NCI-H2171 treated with DMSO at 0.1 percent for 48 hours (cell line): ENCODE results near the gene TMEM229B.

Experiments
- DNase-seq: peaks from one replicate; lab custom pipeline; 2025; lab: John Stamatoyannopoulos, UW

The TMEM229B gene

DNA sequence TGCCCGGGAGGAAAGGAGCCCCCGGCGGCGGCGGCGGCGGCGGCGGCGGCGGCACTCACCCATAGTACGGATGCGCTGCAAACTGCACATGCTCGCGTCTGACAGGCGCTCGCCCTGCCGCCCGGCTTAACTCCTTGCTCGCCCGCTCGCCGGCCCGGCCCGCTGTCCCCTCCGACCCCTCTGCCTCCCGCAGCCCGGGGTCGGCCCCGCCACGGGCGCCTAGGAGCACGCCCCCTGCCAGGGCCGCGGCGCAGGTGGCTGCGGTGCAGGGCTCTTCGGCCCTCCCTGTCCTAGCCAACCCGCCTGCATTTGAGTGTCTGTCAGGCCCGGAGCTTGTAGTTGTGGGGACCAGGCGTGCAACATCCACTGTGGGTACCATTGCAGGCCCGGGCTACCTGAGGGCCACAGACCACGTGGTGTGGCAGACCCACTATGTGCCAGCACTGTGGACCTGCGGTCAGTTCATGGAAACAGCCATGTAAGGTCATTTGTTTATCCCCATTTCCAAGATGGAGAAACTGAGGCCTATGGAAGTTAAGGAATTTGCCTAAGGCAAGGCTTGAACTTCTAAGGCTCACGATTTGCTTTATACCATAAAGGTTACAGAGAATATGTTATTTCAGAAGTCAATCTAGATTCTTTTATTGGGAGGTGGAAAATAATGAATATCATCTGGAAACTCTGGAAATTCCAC is 27.0 kb upstream of the TMEM229B start:
- peak; percentile 40 for DNase-seq

DNA sequence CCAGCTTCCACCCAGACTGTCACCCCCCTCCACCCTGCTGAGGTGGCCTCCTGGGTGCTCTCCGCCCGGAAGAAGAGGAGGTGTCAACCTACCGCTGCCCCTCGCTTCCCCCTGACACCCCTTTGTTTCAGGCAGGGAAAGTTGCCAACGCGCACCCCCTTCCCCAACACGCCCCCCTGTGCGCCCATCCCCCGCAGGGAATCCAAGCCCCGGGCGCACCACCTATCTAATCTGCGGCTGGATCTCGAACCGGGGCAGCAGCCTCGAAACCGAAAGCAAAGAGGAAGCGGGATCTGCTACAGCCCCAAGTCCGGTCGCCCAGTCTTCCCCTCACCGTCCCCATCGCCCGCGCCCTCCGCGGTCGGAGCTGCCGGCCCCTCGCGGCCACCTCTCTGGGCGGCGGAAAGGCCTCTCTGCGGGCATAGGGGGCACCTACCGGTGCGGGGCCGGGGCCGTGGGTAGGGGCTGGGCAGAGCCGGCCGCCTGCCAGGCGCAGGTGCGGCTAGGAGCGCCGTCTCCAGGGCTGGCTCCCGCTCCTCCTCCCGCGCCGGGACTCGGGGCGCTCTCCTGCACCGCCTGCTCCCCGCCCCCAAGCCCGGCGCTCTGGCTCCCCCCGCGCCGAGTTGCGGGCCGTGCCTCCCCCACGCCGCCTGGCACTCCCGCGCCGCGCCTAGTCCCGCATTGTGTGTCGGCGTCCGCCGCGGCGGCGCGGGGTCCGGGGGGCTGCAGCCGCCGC is 26.3 kb upstream of the TMEM229B start:
- peak; percentile 40 for DNase-seq

DNA sequence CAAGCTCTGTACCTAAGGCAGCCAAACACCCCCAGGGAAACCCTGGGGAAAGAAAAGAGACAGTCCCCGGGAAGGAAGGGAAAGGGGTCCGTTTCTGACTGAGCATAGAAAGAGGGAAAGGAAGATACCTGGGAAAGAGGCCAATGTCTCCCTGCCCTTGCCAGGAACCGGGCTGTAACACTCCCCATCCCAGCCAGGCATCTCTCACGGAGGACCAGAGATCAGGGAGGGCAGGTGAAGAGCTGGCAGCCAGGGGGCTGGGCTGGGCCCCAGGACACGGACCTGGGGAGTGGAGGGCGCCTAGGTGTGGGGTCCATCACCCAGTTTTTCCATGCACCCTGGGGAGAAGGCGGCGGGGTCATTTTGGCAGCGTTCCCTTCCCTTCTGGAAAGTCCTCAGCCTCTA is 25.7 kb upstream of the TMEM229B start:
- DNase-seq, result no peak

DNA sequence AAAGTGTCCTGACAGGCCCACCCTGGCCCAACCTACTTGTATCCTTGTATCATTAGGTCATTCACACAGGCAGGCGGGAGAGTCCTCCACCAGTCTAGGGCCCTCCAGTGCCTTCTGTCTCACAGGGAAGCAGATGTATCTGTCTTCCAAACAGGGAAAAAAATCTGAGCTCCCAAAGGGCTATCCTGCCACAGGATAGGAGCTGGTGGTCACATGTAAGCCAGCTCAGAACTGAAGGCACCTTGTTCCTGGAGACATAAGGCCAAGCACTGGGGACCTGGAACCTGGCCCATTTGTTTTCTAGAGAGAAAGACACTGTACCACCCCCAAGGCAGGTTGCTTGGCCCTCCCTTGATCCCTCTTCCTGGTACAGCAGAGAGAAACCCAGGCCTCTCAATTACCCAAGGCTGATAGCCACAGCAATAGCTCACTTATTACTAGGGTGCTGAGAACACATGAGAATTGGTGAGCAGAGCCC is 25.1 kb upstream of the TMEM229B start:
- DNase-seq, result peak; percentile 91

DNA sequence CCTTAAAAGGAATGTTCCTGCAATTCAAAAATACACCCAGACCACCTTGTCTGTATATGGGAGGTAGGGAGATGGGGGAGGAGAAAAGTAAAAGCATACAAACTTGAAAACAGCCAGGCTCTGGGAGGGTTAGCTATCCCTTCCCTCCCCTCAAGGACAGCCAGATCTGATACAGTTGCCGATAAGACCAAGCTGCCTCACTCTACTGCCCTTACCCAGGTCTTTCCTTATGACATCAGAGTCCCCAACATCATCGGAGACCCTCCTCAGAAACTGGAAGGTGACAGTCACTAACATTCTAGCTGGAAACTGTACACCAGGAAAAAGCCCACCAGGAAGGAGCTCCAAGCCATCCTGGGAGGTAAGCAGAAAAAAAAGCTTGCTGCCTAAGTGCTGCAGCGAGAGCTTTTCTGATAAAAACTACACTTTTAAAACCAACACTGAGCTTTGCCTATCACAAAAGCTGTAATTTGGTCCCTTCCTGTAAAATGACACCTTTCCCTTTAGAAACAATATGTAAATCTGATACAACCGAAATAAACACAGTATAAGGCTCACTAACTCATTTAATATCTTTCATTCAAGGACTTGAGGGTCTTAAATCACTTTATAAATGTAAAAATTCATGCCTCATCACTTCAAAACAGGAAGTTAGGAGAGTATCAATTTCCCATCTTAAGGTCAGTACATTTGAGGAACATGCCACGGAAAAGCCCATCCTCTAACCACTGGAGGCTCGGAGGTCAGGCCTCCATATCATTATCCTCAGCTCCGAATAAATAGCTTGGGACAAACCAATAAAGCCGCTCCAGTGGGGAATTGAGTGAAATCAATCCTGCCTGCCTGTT is 24.2 kb upstream of the TMEM229B start:
- DNase-seq, result no peak

DNA sequence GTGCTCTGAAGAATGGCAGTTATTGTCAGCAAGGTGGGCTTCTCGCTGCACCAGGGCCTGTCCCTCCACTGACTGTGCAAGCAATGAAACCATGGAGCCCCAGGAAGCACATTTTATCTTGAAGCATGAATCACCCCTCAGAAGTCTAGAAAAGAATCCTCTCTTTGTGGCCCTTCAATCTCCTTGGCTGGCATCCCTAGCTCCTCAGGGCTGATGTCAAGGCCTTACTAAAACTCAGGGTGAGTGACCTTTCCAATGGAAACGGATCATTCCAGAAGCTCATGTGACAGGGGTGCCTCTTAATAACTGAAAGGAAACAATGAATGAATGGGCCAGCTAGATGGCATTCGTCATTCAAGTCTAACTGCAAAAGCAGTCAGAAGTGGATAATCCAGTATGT is 22.3 kb upstream of the TMEM229B start:
- no peak for DNase-seq

DNA sequence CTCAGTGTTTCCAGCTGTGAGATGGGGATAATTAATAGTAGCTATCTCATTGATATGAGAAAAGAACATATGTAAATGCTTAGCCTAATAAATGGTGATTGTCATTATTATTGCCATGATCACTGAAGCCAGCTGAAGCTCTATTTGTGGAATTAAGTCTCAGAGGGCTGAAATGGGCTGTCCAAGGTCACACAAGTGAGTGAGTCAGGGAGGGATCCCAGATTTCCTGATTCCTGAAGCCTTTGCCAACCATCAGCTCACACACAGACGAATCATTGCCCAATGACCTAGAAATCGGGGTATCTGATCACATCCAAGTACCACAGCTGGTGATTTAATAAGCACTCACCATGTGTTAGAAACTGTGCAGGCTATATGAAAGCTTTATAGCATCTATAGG is 21.6 kb upstream of the TMEM229B start:
- no peak for DNase-seq

DNA sequence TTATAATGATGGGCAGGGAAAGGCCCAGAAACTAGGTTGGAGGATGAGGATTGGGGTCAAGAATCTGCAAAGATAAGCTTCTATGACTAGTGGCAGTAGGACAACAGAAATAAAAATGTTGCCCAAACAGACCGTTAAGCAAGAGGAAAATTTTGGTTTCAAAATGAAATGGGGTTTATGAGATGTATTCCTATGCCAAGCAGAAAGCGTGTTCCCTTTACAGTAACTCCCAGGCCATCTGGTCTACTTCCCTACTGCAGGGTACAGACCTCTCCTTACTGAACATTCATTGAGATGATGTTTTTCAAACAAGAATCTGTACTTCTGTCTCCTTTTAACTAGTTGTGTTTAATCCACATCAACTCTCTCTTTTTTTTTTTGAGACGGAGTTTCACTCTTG is 20.4 kb upstream of the TMEM229B start:
- no peak for DNase-seq

DNA sequence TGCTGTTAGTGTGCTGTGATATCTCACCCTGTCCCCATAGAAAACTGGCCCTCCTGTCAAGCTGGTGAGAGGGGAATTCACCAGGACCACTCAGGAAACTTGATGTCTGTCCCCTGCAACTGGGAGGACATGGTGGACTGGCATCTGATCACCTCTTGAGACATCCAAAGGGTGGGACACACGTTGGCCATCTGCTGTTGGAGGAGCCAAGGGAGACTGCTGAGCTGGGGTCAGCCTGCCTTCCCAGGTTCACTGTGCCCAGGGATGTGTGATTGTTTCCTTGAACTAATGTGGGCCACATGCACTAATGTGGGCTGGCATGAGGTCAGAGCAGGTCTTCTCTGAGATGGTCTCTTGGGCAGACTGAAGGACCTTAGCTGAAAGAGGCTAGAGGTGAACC is 16.7 kb upstream of the TMEM229B start:
- no peak for DNase-seq

DNA sequence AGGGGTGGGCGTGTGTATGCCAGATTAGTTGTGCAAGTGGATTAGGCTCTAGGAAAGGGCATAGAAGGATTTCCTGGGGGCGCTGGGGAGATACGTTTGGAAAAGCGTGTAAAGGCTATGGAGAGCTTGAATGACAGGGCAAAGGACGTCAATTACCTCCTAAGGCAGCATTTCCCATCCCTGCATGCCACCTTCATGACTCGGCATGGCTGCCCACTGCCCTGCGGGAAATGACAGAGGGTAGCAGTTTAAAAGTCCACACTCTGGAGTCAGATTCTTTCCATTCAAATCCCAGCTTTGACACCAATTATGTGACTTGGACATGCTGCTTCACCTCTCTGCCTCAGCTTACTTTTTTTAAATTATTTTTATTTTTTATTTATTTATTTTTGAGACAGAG is 14.8 kb upstream of the TMEM229B start:
- no peak for DNase-seq

DNA sequence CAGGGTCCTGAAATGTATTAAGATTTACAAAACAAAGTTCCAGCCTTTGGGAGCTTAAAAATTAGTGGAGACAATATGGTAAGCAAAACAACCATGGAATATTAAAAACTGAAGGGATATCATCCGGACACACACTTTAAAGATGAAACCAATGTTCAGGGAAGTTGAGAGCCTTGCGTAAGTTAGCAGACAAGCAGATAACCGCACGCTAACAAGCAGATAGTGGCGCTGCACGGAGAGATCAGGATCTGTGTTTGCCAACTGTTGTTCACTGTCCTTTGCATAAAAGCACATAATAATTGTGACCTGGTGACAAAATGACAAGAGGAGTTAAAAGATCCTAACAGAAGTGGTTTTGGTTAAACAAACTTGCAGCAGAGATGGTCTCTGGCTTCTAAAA is 14.3 kb upstream of the TMEM229B start:
- no peak for DNase-seq

DNA sequence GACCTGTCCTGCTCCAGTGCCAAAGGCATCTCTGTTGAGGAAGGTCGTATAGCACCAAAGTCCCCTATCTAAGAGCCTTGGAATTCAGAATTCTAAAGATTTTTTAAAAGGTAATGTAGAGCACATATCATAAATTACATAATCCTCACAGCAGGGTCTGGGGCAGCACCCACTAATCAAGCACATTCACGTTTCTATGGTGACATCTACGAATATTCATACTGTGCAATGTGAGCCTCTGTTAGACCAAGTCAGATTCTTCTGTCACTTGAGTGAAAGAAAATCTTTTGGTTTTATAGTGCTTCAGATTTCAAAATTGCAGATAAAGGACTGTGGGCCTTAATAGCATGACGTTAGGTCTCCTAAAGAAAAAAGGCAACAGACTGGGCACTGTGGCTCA is 13.1 kb upstream of the TMEM229B start:
- no peak for DNase-seq

DNA sequence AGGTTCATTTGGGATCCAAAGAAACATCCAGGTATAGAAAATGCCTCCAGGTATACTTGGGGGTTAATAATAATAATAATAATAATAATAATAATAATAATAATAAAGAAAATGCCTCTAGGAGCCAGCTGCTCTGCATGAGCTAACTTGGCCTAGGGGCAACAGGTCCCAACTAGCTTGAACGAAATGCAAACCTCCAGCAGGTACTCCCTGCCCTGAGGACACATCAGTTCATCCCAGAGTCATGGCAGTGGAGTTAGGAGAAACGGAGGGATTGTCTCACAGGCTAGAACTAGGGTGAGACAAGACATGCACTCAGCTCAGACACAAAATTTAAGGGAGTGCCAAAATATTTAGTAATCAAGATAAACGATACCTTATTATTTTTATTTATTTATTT is 12.5 kb upstream of the TMEM229B start:
- DNase-seq, result no peak

DNA sequence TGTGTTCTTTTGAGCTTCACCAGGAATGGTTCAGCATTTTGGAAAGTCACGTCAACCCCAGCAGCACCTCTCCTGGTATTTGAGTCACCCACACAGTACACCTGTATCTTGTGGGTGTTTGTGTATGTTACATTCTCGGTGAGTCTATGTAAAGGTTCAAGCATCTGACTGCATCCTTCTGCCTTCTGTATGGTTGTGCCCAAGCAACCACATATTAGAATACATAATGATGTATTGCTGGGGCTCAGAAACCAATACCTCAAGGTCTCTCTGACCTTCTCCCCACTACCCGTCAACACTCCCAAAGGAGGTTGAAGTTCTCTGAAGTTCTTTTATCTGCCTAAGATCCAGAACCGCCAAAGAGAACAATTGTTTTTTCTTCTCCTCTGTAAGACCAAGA is 9.2 kb upstream of the TMEM229B start:
- DNase-seq, result no peak

DNA sequence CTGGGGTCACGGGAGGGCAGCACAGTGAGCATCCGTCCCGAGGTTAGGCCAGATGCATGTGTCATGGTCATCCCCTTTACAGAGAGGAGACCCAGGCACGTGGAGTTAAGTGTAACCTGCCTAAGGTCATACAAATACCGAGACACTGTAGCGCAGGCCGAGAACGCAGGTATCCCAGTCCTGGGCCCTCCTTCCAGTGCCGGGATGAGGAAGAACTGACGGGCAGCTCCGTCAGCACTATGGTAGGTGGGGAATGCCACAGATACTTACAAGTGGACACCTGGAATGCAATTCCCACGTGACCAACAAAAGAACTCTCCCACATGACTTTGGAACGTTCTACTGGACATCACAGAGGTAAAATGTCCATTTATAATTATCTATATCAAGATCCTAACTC is 8.7 kb upstream of the TMEM229B start:
- DNase-seq, result no peak

DNA sequence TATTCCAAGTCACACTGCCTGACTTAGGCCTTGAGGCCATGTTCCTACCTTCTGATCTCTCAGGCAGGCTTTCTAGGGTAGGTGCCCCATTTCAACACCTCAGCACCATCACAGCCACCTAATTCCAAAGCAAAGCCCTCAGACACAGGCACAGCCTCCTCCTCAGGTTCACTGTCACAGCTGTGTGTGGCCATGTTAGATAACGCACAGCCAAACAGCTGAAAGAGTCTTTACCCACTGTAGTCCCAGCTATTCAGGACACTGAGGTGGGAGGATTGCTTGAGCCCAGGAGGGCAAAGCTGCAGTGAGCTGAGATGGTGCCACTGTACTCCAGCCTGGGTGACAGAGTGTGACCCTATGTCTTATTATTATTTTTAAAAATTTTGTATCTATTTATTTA is 7.3 kb upstream of the TMEM229B start:
- DNase-seq, result no peak

DNA sequence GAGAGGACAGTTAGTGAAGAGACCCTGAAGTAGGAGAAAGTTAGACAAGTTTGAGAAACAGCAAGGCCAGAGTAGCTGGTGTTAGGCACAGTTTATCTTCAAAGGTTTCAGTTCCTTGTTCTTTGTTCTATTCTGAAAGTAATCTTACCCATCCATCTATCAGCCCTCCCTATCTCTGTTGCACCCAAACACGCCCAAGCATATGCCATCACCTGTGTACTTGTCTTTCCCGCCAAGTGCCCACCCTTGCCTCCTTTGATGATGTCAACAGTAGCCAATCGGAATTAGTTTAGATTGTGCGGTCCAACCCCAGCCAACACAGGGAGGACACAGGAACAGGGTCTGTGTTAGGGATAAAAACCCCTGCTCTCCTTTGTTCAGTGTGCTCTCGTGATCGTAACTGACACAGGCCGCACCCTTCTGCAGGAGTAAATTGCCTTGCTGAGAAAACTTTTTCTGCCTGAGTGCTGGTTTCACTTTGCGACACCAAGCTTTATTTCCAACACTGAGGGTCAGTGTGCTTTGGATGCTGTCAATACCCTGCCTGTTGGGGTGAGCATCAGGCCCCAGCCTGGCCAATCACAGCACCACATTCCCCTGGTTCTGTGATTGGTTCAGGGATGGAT is 4.7 kb upstream of the TMEM229B start:
- no peak for DNase-seq

DNA sequence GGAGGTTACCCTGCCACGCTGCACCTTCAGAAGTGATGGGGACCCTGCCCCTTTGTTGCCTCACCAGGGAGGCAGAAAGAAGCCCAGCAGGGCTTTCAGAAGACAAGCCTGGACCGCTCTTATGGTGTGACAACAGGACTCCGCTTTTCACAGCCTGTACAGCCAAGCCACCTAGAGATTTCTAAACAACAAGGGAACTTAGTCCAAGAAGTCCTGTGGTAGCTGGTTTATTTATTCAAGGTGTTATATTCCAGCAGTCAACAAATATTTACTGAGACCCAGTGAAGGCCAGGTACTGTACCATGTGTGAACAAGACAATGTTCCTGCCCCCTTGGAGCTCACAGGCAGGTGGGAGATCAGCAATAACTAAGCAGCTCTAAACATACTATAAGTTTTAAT is 4.0 kb upstream of the TMEM229B start:
- DNase-seq, result no peak

DNA sequence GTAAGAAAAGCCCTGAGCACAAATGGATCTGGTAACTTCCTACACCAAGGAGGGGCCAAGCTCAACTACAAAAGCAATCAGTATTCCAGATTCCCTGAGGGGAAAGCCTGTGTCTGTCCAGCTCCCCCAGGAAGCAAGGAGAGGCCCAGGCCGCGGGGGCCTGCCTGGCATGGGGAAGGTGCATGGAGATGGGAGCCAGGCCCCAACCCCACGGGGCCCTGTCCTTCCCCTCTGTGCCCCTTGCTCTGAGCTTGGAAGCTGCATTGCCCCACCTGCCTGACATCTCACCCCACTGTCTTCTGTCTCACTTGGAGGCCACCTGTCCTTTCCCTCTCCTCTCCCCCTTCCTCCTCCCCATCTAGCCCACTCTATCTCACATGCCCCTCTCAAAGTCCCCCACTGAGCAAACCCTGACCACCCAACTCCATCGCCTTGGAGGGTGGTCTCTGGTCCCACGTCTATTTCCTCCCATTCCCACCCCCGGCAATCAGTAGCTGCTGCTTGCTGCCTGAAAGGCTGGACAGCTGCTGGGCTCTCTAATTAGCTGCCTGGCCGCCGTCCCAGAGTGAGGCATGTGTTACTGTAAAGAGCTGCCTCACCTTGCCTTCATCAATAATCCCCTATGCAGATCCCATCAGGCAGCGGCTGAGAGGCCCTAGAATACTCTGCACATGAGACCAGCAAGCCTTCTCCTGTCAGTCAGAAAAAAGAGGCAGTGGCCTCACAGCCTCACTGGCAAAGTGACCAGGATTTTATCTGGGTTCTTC is 3.4 kb upstream of the TMEM229B start:
- peak; percentile 92 for DNase-seq

DNA sequence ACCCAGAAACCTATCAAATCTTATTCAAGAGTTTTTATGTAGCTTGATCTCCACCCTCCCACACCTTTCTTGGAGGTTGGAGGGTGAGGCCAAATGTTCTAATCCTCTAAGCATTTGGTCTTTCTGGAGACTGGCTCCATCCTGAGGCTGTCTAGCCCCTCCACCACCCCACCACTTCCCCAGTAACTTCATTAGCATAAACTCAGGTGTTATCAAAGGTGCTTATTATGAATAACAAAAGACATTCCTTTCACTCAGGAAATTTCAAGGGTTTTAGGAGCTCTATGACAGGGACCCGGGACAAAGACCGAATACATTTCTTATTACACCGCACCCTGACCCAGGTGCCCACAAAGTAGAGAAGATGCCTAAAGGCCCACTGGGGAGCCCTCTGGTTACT is 2.8 kb upstream of the TMEM229B start:
- DNase-seq, result no peak

DNA sequence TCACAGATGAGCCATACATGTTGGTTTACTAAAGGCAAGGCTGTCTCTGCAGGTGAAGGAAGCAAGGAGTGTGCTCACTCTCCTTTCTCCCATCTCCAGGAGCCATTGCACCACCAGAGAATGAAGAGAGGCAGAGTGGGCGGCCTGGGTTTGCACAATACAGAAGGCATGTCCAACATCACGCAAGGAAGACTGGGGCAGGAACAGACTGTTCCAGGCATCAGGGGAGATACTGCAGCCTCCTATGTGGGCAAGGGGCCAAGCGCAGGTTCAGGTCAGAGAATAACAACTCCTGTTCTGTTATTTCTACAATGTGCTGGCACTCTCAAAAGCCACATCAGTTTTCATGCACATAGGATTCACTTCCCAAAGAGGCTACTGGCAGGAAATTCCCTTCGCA is 1.7 kb upstream of the TMEM229B start:
- no peak for DNase-seq

DNA sequence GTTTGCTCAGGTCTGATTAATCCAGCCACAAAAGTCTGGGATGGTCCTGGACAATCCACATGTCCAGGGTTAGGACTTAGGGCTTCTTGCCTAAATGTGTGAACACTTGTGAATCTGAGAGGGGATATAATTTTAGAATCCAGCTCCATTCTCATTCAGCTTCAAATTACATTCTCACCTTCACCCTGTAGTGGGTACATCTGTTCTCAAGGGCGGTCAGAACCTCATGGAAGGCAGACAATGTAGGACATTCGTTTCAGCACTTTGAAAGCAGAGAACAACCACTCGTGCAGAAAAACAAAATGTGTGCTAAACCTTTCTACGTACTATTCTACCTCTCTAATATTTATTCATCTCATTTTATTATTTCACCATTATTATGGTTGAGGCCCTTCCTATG is 1.2 kb downstream of the TMEM229B start:
- peak; percentile 15 for DNase-seq
